Caki2 (cell line): ENCODE measurements around the gene KCND1. TPM values are rescaled to one million over a fixed set of nuclear protein-coding genes. Genes with fewer than 3 reads are reported as not detected.
A peak's percentile ranks its signal among the peaks of the same experiment; 100 is the strongest.

Experiments used
- DNase-seq: peaks from one replicate; pipeline ENCODE4 v3.0.0-alpha.2; 2015; ENCODE audit warnings: low read depth
- in situ Hi-C: cut with HindIII; loops from 2 replicates; pipeline ENCODE4 v1.10.0; 2016; ENCODE audit warnings: low sequenced_read_pairs, low pct_unique_long_range_greater_than_20kb, mixed read lengths
- total RNA-seq: library from RNA; depleted of rRNA; stranded (reverse); fragments of >200 nt; shearing (Covaris generic); gene quantifications from 2 replicates; pipeline ENCODE4 v1.2.3, GENCODE V29; 2014; ENCODE audit warnings: low replicate concordance

Gene KCND1
- total RNA-seq, 1 experiment from 2014 or later = 0.24 TPM

- no peak for DNase-seq
- in situ Hi-C loops = no loop called here
Measured at GRCh38 chrX:48978226-48978625, 6.6 kb upstream of the KCND1 start.

DNA sequence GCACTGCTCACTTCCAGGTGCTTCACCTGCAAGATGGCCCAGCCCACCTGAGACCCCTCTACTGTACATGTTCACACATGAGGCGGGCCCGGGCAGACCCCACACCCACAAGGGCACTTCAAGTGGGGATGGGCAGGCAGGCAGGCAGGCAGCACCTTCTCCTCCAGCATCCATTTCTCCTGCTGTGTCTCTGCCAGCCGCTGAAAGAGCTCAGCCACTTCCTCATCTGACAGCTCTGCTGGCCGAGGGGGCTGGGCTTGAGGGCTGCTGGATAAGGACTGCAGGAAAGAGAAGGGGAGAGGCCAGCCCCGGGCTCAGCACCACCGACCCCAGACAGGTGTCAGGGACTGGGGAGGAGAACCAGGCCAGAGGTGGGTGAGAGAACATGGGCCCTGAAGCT is 4.4 kb upstream of the KCND1 start:
- in situ Hi-C loops = no loop called here
- no peak for DNase-seq

- no peak for DNase-seq
- in situ Hi-C loops = no loop called here
Measured at GRCh38 chrX:48975541-48975940, 3.9 kb upstream of the KCND1 start.

DNA sequence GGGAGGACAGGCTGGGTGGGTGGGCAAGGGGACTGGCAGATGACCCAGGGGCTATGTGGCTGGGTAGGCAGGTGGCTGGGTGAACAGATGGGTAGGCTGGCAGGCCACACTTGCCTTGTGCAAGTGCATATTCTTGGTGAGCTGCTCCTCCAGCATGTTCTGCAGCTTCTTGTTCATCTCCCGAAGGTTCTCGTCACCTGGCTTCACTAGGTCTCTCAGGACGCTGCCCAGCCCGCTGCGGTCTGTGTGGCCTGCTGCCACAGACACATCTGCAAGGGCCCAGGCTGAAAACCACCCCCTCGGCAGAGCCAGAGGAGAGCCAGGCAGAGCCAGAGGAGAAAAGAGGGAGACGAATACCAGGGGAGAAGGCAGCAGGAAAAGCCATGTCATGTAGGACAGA is 3.4 kb upstream of the KCND1 start:
- in situ Hi-C loops = no loop called here

GRCh38 chrX:48974574-48974973 is 2.9 kb upstream of the KCND1 start:
- in situ Hi-C loops = no loop called here

More for the DNA sequence above, 3.4 kb upstream of the KCND1 start:
- DNase-seq = no peak

DNA sequence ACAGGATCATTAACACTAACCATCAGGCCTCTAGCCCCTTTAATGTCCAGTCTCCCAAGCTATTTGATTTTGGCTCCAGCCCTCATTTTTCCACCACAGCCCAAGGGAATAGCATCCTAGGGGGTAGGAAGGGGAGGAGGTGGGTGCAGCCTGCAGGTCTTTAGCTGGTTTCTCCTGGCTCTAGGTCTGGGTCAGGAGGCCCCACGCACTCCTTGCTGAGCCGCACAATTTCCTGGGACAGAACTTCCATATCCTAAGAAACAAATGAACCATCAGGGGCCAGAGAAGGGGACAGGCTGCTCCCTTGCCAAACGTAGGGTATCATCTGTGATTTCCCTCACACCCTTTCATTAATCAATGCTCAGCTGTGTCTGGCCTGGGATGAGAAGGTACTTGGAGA is 2.4 kb upstream of the KCND1 start:
- in situ Hi-C loops = no loop called here
- DNase-seq = no peak

More at GRCh38 chrX:48974574-48974973, 2.9 kb upstream of the KCND1 start:
- no peak for DNase-seq

DNA sequence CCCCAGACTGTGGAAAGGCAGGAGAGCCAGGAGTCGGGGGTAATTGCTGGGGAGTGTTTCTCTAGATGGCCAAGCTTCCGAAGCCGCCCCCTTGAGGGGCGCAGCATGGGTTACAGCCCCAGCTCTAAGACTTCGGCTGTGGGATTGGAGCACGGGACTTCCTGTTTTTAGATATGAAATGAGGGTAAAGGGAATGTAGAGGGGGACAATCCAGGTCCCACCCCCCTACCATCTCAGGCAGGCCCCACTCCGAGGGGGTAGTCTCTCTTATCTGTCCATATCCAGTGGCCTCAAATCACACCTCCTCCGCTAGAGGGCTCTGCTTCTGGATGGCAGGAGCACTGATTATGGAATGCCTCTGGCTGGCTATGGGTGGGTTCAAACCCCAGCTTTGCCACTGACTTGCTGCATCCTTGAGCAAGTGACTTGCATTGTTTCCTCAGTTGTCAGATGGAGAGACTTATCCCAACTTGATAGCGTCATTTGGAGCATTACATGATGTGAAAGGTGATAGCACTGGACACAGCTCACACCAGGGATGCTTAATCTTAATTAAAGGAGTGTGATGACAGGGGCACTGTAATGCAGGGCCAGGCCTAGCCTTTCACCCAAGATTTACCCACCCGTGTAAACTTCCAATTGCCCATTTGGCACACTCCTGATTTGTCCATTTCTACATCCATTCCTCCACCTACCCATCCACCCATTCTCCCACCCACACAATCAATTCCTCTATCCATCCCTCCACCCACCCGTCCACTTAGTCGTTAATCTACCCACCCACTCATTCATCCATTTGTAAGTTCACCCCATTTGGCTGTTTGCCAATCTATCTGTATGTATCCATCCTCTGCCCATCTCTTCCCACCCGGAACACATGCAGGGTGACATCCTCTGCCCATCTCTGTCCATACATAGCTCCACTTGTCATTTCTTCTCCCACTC is 848 bp upstream of the KCND1 start:
- in situ Hi-C loops = no loop called here
- no peak for DNase-seq

GRCh38 chrX:48969471-48969870 is 2.2 kb downstream of the KCND1 start:
- no peak for DNase-seq
- in situ Hi-C loops = no loop called here

DNA sequence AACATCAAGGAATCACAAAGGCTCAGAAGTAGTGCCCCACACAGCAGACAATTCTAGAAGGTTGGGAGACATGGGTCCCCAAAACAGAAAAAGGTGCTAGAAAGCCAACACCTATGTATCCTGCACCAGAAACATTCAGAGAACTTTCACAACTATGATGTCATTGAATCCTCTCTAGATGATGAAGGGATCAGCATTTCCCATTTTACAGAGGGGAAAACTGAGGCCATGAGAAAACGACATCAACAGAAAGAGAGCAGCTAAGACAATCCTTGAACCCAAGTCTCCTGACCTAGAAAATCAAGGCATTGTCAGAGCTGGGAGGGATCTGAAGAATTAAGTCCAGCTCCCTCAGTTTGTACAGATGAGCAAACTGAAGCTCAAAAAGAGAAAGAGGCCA is 3.3 kb downstream of the KCND1 start:
- in situ Hi-C loops = no loop called here

DNA sequence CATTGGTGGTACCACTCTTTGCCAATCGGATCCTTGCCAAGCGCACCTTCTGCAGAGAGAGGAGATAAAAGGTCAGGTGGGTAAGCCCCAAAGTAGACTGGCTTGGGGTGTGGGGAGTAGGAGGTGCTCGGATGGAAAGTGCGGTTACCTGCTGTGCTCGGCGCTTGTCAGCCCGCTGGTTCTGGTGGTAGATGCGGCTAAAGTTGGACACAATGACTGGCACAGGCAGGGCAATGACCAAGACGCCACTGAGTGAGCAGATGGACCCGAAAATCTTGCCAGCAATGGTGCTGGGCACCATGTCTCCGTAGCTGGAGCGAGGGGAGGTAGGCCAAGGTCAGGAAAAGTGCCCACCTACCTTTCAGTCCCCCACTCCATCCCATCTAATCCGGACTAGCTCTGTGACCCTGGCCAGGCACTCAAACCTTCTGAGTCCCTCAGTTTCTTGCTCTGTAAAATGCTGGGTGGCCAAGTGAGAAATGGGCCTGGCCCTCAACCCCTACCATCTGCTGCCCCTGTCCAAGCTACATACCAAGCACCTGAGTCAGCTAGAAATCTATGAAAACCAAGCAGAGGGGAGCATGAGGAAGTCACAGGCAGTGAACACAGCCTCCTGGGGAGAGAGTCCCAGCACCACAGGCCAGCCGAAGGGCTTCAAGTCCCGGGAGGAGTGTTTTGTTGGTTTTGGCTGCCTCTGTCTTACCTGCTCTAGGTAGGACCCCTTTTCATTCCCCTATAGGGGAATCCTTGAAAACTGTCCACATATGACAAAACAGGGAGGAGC is 4.7 kb downstream of the KCND1 start:
- in situ Hi-C loops = no loop called here
- DNase-seq = peak; percentile 25

More for the DNA sequence above, 3.3 kb downstream of the KCND1 start:
- no peak for DNase-seq

- in situ Hi-C loops = no loop called here
- no peak for DNase-seq
Measured at GRCh38 chrX:48965959-48966358, 5.7 kb downstream of the KCND1 start.

DNA sequence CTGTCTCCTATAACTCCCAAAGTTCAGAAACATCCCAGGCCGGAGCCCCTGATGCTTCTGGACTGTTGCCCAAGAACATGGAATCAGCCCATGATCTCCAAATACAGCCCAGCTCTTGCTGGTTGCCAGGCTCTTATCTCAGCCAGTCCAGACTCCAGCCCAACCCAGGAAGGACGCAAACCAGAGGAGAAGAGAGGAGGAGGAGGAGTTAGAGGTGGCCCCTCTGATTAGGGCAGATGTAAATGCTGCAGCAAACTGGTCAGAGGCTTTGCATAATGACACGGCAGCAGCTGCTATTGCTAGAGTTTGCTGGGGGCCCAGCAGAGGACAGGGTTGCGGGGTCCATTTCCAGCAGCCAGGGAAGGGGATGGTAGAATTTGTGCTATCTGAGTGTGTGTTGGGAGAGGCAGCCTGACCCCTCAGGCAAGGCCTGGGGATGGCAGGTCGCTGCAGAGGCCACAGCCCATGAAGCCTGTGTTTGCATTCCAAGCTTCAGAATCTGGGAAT is 10.0 kb downstream of the KCND1 start:
- in situ Hi-C loops = no loop called here
- DNase-seq = no peak

DNA sequence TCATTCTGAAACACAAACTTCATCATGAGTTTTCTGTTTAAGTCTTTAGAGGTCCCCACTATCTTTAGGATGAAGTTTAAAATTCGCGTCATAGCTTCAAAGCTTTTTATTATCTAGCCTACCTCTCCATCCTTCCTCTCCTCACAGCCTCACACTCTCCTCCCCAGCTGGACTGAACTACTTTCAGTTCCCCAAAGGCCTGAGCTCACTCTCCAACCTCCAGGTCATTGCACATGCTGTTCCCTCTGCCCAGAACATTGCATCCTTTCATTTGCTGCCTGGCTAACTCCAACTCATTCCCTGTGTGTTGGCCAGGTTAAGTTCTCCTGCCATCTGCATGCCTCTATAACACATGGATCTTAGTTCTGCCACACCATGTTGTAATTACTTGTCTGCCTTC is 11.4 kb downstream of the KCND1 start:
- no peak for DNase-seq
- in situ Hi-C loops = no loop called here

DNA sequence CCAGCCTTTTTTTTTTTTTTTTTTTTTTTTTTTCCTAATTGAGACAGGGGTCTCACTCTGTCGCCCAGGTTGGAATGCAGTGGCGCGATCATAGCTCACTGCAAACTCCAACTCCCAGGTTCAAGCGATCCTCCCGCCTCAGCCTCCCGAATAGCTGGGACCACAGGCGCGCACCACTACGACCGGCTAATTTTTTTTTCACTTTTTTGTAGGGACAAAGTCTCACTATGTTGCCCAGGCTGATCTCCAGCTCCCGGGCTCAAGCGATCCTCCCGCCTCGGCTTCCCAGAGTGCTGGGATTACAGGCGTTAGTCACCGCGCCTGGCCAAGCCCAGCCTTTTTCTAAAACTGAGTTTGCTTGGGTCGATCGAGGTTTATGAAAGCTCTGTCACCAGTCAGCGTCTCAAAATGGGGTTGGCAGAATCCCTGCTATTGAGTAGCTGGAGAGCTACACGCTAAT is 13.0 kb downstream of the KCND1 start:
- DNase-seq = no peak
- in situ Hi-C loops = no loop called here

DNA sequence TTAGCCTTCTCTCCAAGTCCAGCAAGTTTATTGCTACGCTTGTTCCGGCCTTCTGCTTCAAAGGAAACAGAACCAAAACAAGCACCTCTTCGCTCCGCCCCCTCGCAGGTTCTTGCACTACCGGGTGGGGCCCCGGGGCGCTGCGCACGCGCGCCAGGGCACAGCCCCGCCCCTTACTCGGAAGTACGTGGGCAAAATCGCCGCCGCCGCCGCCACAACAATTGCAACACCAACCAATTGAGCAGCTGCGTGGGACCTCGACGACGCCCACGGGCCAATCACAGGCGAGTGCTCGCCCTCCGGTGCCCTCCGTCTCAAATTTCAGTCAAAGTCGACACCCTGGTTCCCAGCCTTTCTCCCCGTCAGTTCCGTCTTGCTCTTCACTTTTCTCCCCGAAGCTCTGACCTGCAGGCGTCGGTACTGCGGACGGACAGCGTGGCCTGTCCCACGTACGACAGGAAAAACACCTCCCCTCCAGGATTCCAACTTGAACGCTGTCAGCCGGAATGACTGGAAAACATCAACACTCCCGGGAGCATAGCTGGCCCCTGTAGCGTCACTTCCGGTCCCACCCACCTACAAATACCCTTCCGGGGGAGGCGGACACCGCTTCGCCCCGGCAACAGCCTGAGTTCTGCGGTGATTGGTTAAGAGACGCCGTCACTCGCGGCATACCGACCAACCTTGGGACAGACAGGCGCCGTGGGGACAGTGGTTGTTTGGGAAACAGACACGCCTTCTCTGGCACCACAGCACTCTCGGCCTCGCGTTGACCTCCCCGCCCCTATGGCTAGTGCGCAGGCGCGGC is 13.6 kb downstream of the KCND1 start:
- in situ Hi-C loops = no loop called here
- DNase-seq = peak; percentile 96

DNA sequence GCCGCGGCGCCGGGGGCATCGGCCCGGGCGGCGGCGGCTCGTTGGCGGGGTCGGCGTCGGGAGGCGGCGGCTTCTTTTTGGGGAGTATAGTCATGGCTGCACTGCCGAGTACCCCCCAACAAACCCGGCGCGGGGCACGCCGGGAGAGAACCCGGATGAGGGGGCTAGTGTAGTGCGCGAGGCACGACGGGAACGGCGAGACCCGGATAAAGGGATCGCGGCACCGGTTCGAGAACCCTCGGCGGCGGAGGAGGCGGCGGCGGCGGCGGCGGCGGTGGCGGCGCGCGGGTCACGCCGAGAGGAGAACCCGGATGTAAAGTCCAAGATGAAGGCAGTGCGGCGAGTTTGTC is 14.2 kb downstream of the KCND1 start, which contains the start of gene OTUD5:
TSS of gene OTUD5 (minus strand) at position 131 of the 350 bp plus-strand sequence. CDS start at position 94, 37 bp downstream.
- in situ Hi-C loops = no loop called here
- DNase-seq = no peak

DNA sequence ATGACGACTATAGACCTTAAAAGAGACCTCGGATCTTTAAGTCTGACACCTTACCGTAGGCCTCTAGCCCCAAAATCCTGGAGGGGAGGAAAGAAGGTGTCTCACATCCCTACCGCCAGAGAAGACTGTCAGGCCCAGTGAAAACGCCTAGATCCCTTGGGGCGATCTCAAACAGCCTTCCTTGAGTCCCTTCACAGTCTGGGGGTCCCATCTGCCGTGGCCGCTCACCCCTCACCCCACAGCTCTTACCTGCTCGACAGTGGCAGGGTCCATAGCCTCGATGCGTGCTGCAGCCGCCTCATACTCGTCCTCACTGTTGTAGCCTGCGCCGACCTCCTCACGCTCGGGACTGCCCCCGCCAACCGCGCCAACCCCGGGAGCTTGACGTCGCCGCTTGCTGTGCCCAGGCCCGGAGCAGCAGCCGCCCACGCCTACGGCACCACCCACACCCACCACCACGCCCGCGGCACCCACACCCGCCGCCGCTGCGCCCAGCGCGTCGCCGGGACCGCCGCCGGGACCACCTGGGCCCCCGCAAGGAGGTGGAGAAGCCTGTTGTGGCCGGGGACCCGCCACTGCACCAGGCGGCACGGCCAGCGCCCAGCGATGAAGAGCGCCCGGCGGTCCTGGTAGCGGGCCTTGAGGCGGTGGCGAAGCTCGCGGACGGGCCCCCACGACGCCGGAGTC is 14.8 kb downstream of the KCND1 start:
- in situ Hi-C loops = no loop called here

GRCh38 chrX:48948589-48948988 is 23.1 kb downstream of the KCND1 start:
- in situ Hi-C loops = no loop called here
- DNase-seq = no peak

More for the DNA sequence above, 14.8 kb downstream of the KCND1 start:
- DNase-seq = no peak
